ENCODE measurements around the gene ACTC1.

The ACTC1 gene

DNA sequence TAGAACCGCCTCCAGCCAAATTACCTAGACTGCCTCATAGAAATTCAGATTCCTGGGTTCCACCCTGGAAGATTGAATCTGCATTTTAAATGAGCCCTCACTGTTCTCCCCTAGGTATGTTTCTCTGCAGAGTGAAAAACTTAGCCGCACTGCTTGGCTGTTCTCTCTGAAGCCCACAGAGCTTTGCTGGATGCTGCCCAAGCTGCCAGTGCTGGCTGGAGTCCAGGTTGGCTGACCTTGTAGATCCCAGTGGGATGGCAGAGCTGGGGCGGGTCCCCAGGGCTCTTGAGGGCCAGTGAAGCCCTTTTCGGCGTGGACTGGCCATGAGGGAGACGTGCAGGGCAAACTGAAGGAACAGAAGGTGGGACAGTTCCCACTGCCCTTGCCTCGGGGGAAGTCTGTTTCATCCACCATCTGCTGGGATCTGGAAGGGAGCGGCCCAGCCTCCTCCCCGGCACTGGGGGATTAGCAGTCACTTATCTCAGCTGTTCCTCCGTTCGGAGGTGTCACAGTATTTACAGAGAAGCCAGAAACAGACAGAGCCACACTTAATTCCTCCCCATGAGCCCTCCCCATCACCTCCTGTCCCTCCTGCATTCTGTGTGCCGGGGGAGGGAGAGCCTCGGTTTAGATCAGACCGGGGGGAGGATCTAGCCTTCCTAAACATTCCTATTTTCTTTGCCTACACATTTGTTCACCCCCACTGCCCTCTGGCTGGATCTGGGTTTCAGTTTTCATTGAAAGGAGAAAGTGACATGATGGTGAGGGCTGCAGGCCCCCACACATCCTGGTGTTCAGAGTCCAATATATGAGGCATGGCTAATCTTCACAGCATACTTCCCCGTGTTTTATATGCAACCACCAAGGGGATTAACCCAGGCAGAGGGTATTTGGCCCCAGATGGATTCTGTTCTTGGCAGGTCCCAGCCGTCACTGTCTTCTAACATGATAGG, 4.1 kb upstream of the ACTC1 start:
- no peak for DNase-seq

- no peak for DNase-seq
Observed at GRCh38 chr15:34796847-34797435, 1.6 kb upstream of the ACTC1 start.

GRCh38 chr15:34794590-34795206, 651 bp downstream of the ACTC1 start:
- DNase-seq: no peak

- DNase-seq: no peak
Observed at GRCh38 chr15:34793901-34794300, 1.4 kb downstream of the ACTC1 start.

GRCh38 chr15:34793071-34793470, 2.3 kb downstream of the ACTC1 start:
- DNase-seq: no peak

GRCh38 chr15:34791701-34792100, 3.6 kb downstream of the ACTC1 start:
- no peak for DNase-seq

- DNase-seq: no peak
Observed at GRCh38 chr15:34790121-34790520, 5.2 kb downstream of the ACTC1 start.

DNA sequence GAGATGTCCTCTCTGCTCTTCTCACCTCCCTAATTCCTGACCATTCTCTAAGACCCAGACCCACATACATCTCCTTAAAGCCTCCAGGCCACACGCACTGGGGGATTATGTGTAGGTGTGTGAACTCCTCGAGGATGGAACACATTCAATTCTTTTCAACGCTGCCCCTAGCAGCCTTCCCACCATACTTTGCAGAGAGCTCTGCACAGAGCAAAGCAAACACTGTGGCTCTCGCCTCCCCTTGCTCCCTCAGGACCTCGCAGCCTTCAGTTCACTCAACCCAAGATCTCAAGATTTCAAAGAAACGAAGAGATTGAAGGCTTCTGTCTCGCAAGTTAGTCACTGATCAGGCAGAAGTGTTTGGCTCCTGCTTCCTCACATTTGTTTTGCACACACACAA, 6.0 kb downstream of the ACTC1 start:
- no peak for DNase-seq

DNA sequence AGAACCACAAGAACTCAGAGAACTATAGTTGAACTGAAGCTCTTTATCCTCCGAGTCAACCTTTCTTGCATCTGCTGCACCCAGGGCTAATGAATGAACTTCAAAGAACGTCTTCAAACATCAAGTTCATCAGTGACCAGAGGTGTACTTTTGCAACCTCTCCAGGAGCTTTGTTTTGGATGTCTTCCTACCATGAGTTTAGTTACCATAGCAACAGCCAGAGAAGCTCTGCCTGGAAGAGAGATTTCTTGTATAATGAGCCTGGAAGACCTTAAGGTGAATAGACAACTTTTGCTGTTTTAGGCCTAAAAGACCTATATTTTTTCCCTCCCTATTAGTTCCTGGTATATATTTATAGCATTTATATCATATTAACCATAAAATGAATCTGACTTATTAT, 9.1 kb downstream of the ACTC1 start:
- DNase-seq: no peak

DNA sequence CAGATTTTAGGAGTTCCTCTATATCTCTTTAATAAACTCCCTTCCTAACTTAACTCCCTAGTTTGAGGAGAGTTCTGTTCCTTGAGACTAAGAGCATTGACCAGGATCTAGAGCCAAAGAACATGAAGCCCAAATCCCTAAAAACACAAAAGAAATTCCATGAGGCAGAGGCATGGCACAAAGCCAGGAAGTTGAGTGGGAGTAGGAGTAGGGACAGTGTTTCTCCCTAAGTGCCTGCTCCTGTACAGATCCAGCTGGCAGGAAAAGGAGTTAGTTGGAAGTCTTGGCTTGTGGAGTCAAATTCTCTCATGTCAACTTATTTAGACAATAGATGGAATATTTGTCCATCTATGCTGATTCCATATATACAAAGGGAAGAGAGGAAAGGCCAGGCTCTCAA, 11.4 kb downstream of the ACTC1 start:
- no peak for DNase-seq

GRCh38 chr15:34783431-34783830, 11.9 kb downstream of the ACTC1 start:
- no peak for DNase-seq

- DNase-seq: no peak
Observed at GRCh38 chr15:34782901-34783300, 12.4 kb downstream of the ACTC1 start.

DNA sequence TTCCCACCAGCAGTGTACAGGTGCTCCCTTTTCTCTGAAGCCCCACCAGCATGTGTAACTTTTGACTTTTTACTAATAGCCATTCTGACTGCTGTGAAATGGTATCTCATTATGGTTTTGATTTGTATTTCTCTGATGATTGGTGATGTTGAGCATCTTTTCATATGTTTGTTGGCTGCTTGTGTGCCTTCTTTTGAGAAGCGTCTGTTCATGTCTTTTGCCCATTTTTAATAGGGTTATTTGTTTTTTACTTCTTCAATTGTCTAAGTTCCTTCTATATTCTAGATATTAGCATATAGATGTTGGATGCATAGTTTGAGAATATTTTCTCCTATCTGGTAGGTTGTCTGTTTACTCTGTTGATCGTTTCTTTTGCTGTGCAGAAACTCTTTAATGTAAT, 14.6 kb downstream of the ACTC1 start:
- DNase-seq: no peak

DNA sequence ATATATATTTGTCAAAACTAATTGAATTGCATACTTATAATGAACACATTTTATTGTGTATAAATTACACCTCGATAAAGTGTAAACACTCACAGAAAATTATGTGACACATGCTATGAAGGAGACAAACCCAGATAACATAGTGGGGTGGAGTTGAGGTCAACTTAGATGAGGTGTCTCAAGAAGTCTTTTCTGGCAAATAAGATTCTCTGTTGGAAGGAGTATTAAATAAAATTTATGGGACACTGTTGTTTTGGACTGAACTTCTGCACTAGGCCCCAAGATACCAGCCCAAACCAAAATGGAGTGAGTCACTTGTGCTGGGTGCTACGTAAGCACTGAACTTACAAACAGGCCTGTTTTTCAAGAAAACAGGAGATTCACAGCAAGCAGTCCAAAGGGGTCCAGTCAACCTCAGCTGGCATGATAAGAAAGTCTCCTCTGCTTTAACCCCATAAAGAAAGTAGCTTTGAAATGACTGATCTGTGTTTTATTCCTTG, 18.7 kb downstream of the ACTC1 start:
- no peak for DNase-seq

- no peak for DNase-seq
Observed at GRCh38 chr15:34773917-34774316, 21.4 kb downstream of the ACTC1 start.

GRCh38 chr15:34773013-34773412, 22.3 kb downstream of the ACTC1 start:
- no peak for DNase-seq

DNA sequence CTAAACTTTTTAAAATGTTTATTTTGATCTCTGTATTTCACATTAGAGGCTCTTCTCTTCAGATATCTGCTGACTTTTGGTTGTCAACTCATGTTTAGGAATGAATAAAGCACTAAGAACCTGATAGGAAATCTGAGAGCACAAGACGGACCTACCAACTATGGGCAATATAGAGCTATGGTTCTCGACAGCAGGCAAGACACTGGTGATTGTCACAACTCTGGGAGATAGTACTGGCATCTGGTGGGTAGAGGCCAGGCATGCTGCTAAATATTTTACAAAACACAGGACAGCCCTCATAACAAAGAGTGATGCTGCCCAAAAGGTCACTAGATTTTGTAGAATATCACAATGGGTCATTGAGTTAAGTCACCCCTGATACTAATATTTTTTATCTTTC, 23.0 kb downstream of the ACTC1 start:
- no peak for DNase-seq

- DNase-seq: no peak
Observed at GRCh38 chr15:34769711-34770110, 25.6 kb downstream of the ACTC1 start.

GRCh38 chr15:34768530-34768929, 26.8 kb downstream of the ACTC1 start:
- DNase-seq: no peak

- DNase-seq: no peak
Observed at GRCh38 chr15:34765741-34766140, 29.6 kb downstream of the ACTC1 start.

DNA sequence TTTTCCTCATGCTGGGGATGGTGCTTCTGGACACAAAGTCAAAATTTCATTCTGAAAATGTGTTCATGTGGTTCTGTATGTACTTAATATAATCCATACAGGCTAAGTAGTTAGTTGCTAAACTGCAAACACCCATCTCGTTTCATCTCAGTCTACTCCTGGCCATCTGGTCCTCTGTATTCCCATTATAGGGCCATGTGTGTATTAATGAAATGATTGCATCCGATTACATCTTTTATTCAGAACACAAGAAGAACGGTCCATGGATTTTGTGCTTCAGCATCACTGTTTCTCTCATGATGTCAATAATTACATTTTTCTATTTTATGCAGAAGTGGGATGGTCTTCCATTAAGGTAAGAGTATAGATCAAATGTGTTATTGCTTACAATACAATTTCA, 34.4 kb downstream of the ACTC1 start:
- DNase-seq: no peak

DNA sequence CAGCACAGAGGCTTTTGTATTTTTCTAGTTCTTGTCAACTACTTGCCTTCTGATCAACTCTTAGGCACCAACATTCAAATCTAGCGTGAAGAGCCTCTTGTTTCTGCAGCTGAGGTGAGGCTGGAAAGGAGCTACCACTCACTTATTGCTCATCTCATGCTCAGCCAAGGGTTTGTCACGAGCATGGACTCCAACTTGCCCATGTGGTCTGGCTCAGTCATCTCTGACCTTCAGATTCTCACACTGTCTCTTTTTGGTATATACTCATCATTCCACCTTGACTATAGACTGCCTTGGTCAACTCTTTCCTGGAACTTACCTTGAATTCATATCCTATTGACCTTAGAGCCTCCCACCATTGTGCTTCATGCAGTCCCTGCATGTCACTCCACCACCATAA, 35.4 kb downstream of the ACTC1 start:
- no peak for DNase-seq

GRCh38 chr15:34759347-34759746, 36.0 kb downstream of the ACTC1 start:
- no peak for DNase-seq

GRCh38 chr15:34757262-34757661, 38.1 kb downstream of the ACTC1 start:
- no peak for DNase-seq
